Limb (tissue), 2 donors: ENCODE results near the gene POLG.

Experiments used
- DNase-seq, 2 donors: peaks; one replicate each; pipeline ENCODE4 v3.0.0-alpha.2; 2016; ENCODE audit errors: extremely low spot score in 2 of 2

Gene POLG

GRCh38 chr15:89370120-89370977 lies 35.7 kb upstream of the POLG start:
- DNase-seq, result no peak

- no peak for DNase-seq
Measured at GRCh38 chr15:89369341-89369947, 34.8 kb upstream of the POLG start.

DNA sequence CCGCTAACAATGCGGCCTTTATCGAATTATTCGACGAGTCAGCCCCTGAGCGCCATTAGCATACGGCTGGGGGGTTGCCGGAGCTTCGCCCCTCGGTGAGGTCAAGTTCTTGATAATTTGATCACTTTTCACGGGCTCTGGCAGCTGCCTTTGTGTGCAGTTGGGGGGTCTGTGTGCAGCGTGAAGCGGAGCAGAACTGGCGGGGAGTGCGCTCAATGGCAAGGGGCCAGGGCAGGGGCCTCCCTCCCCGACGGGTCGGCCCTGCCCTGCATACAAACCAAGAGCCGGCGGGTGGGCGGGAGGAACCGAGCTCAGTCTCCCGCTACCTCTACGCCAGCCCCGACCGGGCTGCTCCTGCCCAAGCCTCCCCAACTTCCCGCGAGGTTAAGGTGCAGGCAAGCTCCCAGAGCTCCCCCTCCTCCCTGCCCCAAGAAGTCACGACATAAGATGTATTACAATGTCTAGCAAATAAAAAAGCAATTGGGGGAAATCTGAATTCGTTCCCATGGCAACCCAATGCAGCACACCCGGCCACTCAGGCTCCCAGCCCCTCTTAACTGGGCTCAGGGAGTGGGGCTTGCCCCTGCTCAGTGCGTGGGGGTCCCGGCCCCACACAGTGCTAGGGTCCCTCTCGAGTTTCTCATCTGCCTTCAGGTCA lies 34.1 kb upstream of the POLG start:
- DNase-seq, result peak in 1 of 2 donors; percentile 70

GRCh38 chr15:89367485-89368451 lies 33.1 kb upstream of the POLG start:
- peak in 1 of 2 donors; percentile 85 for DNase-seq

GRCh38 chr15:89366656-89367393 lies 32.2 kb upstream of the POLG start:
- no peak for DNase-seq

- DNase-seq, result no peak
Measured at GRCh38 chr15:89365462-89366065, 30.9 kb upstream of the POLG start.

GRCh38 chr15:89364741-89365450 lies 30.3 kb upstream of the POLG start:
- DNase-seq, result no peak

DNA sequence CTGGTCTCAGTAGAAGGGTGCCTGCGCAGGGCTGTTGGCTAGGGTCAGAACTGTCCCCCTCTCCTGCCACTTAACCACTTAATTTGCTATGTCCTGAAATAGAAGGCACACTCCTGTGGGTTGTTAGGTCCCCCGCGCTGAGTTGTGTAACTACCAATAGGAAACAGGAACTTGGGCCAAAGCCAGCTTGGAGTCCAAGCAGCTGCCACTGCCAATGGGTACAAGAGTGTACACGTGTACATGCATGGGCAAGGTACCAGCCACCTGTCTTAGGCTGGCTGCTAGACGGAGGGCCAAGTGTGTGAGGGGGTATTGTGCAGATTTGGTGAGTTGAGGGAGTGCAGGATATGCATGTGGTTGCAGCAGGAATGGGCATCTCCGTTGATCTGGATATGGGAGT lies 29.7 kb upstream of the POLG start:
- DNase-seq, result no peak

DNA sequence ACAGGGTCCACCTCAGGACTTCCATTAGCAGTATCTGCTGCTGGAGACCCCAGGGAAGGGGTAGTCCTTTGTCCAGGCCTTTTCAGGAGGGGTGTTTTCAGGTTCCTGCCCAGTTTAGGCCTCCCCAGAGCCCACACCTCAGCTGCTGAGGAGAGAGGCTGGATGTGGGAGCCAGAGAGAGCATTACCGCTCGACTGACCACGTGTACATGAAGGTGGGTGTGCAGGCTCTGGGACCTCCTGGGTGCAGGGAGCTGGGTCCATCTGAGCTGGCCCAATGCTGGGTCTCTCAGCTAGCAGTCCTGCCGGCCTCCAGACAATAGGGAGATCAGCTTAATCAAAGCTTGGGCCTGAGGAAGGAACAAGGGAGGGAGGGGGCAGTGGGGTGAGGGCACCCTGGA lies 29.1 kb upstream of the POLG start:
- no peak for DNase-seq

GRCh38 chr15:89363133-89363532 lies 28.5 kb upstream of the POLG start:
- DNase-seq, result no peak

- peak in 1 of 2 donors; percentile 84 for DNase-seq
Measured at GRCh38 chr15:89362203-89363101, 27.8 kb upstream of the POLG start.

- peak; percentile 43 to 86 for DNase-seq
Measured at GRCh38 chr15:89361451-89362202, 27.0 kb upstream of the POLG start.

GRCh38 chr15:89360294-89360971 lies 25.8 kb upstream of the POLG start:
- DNase-seq, result peak in 1 of 2 donors; percentile 44

GRCh38 chr15:89359471-89360293 lies 25.1 kb upstream of the POLG start:
- DNase-seq, result no peak

GRCh38 chr15:89358755-89359439 lies 24.3 kb upstream of the POLG start:
- peak; percentile 79 to 89 for DNase-seq

GRCh38 chr15:89358435-89358754 lies 23.8 kb upstream of the POLG start:
- no peak for DNase-seq
